Subcutaneous adipose tissue (tissue), 4 donors: ENCODE measurements around the gene HTR3C. TPM values are rescaled to one million over a fixed set of nuclear protein-coding genes. Genes with fewer than 3 reads are reported as not detected.

Experiments
- CTCF ChIP-seq: fragments of 450-650 bp; IDR thresholded peaks from one replicate; pipeline ENCODE4 v1.5.1; 2016; ENCODE audit warnings: low read depth, mild to moderate bottlenecking, control low read depth, antibody characterized with exemption, moderate library complexity
- total RNA-seq, 4 donors: library from RNA; depleted of rRNA; stranded (reverse); fragments of >200 nt; gene quantifications; one replicate each; pipeline ENCODE4 v1.1.0, GENCODE V29; 2016

HTR3C gene
- total RNA-seq, 4 donors from 2014 or later = not detected

- no peak for TF ChIP-seq CTCF
These were observed 40.6 kb upstream of the HTR3C start for GRCh38 chr3:184011937-184012889.

- TF ChIP-seq CTCF = no peak
These were observed 37.3 kb upstream of the HTR3C start for GRCh38 chr3:184015381-184016019.

GRCh38 chr3:184016169-184016570 lies 36.7 kb upstream of the HTR3C start:
- TF ChIP-seq CTCF = no peak

GRCh38 chr3:184016811-184017671 lies 35.8 kb upstream of the HTR3C start:
- no peak for TF ChIP-seq CTCF

- TF ChIP-seq CTCF = no peak
These were observed 35.0 kb upstream of the HTR3C start, which contains the start of gene ABCC5 for GRCh38 chr3:184017672-184018423. Gene ABCC5 (minus strand): TSS chr3:184017884. CDS start chr3:184014392, 3,492 bp downstream.

- TF ChIP-seq CTCF = no peak
These were observed 34.3 kb upstream of the HTR3C start for GRCh38 chr3:184018424-184018973.
